ENCODE results near the gene PARD3. TPM values are rescaled to one million over a fixed set of nuclear protein-coding genes. Genes with fewer than 3 reads are reported as not detected.

Gene PARD3
- total RNA-seq, 6 experiments from 2014 or later: 19.1 to 27.8 (median 22.0) TPM

GRCh38 chr10:34766266-34766600 lies 48.9 kb downstream of the PARD3 start:
- Histone ChIP-seq H3K4me1 (peaks cover 0 to 29% (median 6%) of the 10 kb centered on the region in 4 donors), H3K36me3 (no peaks in the 10 kb centered on the region), H3K27me3 (no peaks in the 10 kb centered on the region), H3K9me3 (no peaks in the 10 kb centered on the region), H3K27ac (no peak overlapping the region), H3K4me3 (no peak overlapping the region)
- TF ChIP-seq CTCF (IDR thresholded peaks at IDR 0.05) (no peak), POLR2A (IDR thresholded peaks at IDR 0.05) (no peak)
- intact Hi-C loops (cut with DNase I): no loop called here
- DNase-seq: no peak
- ATAC-seq: no peak
- WGBS (ENCODE audit: insufficient coverage, low coverage, low lambda C conversion rate, missing lambda C conversion rate): 47% methylated on average over 1 of the region's 1 CpG

GRCh38 chr10:34764472-34764946 lies 50.6 kb downstream of the PARD3 start:
- WGBS (ENCODE audit: insufficient coverage, low coverage, low lambda C conversion rate, missing lambda C conversion rate): 71% methylated on average over 2 of the region's 2 CpGs
- peaks cover 0 to 29% (median 6%) of the 10 kb centered on the region in 4 donors for H3K4me1 ChIP-seq
- no peak overlapping the region for H3K27ac ChIP-seq
- DNase-seq (no peak), ATAC-seq (no peak)
- intact Hi-C loops (cut with DNase I): no loop called here
- H3K36me3 ChIP-seq: no peaks in the 10 kb centered on the region
- TF ChIP-seq POLR2A (IDR thresholded peaks at IDR 0.05): no peak
- TF ChIP-seq CTCF (IDR thresholded peaks at IDR 0.05): no peak
- no peak overlapping the region for H3K4me3 ChIP-seq
- no peaks in the 10 kb centered on the region for H3K9me3 ChIP-seq
- H3K27me3 ChIP-seq: no peaks in the 10 kb centered on the region

GRCh38 chr10:34762603-34763299 lies 52.3 kb downstream of the PARD3 start:
- no peaks in the 10 kb centered on the region for H3K9me3 ChIP-seq
- no peak for TF ChIP-seq CTCF (IDR thresholded peaks at IDR 0.05)
- TF ChIP-seq POLR2A (IDR thresholded peaks at IDR 0.05): no peak
- ATAC-seq: peak; percentile 28 to 53 (median 42)
- 70% methylated on average over 5 of the region's 5 CpGs for WGBS (ENCODE audit: insufficient coverage, low coverage, low lambda C conversion rate, missing lambda C conversion rate)
- H3K27ac ChIP-seq: no peak overlapping the region
- intact Hi-C loops (cut with DNase I): no loop called here
- H3K4me3 ChIP-seq: no peak overlapping the region
- peaks cover 0 to 18% (median 6%) of the 10 kb centered on the region in 4 donors for H3K4me1 ChIP-seq
- no peak for DNase-seq
- no peaks in the 10 kb centered on the region for H3K36me3 ChIP-seq
- H3K27me3 ChIP-seq: no peaks in the 10 kb centered on the region

GRCh38 chr10:34762156-34762555 lies 52.9 kb downstream of the PARD3 start:
- H3K4me1 ChIP-seq: peaks cover 0 to 18% (median 6%) of the 10 kb centered on the region in 4 donors
- no peaks in the 10 kb centered on the region for H3K9me3 ChIP-seq
- 94% methylated on average over 2 of the region's 3 CpGs for WGBS (ENCODE audit: insufficient coverage, low coverage, low lambda C conversion rate, missing lambda C conversion rate)
- DNase-seq (no peak), ATAC-seq (no peak)
- H3K27me3 ChIP-seq: no peaks in the 10 kb centered on the region
- no peaks in the 10 kb centered on the region for H3K36me3 ChIP-seq
- TF ChIP-seq CTCF (IDR thresholded peaks at IDR 0.05) (no peak), POLR2A (IDR thresholded peaks at IDR 0.05) (no peak)
- intact Hi-C loops (cut with DNase I): no loop called here
- no peak overlapping the region for H3K27ac ChIP-seq
- no peak overlapping the region for H3K4me3 ChIP-seq
